Measurements from ENCODE around the gene ZNF101.

- no peak for TF ChIP-seq CTCF (IDR thresholded peaks at IDR 0.05)
- TF ChIP-seq EZH2 (IDR thresholded peaks at IDR 0.05) = no peak
Measured at GRCh38 chr19:19633711-19634515, 34.7 kb upstream of the ZNF101 start.

All from neural progenitor cell (in vitro differentiated cells).